ENCODE measurements around the gene GSG1. TPM values are rescaled to one million over a fixed set of nuclear protein-coding genes. Genes with fewer than 3 reads are reported as not detected.

GSG1 gene
- total and polyA plus RNA-seq, 2 of the 8 experiments (the other 6 are each of a cell fraction or from before 2014, with no cell fraction given) = 0.89 to 1.4 TPM

GRCh38 chr12:13102461-13103195 lies 839 bp downstream of the GSG1 start (continued):
- TF ChIP-seq CHD7 (IDR thresholded peaks at IDR 0.05; ENCODE audit: insufficient replicate concordance, low read length) (no peak), TAF1 (IDR thresholded peaks at IDR 0.05; ENCODE audit: low read depth, low read length) (no peak), BCL11A (IDR thresholded peaks at IDR 0.05; ENCODE audit: low read depth in 2 of 2, low read length in 2 of 2) (no peak), EP300 (IDR thresholded peaks at IDR 0.05; ENCODE audit: borderline replicate concordance in 1 of 2, low read depth in 2 of 2, low read length in 2 of 2) (no peak), SP4 (IDR thresholded peaks at IDR 0.05; ENCODE audit: low read length) (no peak), CHD2 (IDR thresholded peaks at IDR 0.05; ENCODE audit: low read length) (no peak), SIN3A (conservative IDR thresholded peaks at IDR 0.05 in 1 of 2, IDR thresholded peaks at IDR 0.05 in 1 of 2; ENCODE audit: low read depth in 1 of 2, low read length in 2 of 2) (no peak), KDM1A (IDR thresholded peaks at IDR 0.05; ENCODE audit: borderline replicate concordance, low read length) (no peak), POU5F1 (IDR thresholded peaks at IDR 0.05; ENCODE audit: low read depth, low read length) (no peak), TBP (IDR thresholded peaks at IDR 0.05; ENCODE audit: low read depth, low read length) (no peak), GTF2F1 (IDR thresholded peaks at IDR 0.05; ENCODE audit: borderline replicate concordance, low read depth, low read length) (no peak)

Data from H1 (cell line).